NCI-H1436 (cell line): ENCODE results near the gene ASTN1.

Source experiments
- DNase-seq: peaks from one replicate; lab custom pipeline; 2025; lab: John Stamatoyannopoulos, UW

The ASTN1 gene

DNA sequence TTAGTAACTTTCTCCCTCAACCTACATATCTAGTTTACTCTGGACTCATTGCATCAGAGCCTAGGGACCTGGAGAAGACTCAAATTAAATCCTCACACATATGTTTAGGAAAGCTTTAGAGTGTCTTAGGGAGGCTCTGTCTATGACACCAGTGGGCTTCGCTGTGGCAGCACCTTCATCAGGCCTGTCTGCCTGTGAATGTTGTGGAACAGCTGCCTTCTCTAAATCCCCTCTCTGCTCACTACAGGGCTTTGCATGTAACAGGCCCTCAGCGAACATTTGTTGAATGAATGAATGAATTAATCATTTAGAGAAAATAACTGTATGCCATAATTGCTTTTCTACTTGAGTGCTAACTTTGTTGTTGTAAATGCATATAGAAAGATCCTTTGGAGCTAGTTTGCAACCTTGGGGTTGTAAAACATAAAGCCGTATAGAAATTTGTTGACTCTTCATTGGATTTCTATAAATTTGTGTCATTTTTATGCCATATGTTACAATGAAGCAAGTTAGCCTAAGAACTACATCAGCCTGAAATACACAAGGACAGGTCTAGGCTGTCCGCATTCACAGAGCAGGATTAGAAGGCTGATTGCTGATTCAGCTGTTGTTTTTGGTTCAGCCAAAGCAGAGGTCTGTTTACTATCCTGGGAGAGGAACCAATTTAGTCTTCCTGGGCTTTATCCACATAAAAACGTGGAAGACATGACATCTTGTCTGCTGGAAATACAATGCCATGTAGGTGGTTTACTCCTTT is 238.0 kb downstream of the ASTN1 start:
- DNase-seq, result no peak

DNA sequence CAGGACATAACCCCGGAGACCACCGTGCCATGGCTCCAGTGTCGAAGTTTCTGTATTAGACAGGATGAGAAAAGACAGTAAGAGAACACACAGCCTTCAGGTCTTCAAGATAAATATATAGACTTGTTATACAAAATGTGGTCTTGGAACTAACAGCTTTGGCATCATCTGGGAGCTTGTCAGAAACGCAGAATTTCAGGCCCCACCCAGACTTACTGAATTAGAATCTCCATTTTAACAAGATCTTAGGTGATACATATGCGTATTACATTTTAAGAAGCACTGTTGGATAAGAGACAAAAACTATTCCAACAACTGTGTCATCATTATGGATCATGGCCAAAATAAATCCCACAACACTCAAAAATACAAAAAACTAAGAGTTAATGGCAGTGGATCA is 239.3 kb downstream of the ASTN1 start:
- DNase-seq, result no peak

DNA sequence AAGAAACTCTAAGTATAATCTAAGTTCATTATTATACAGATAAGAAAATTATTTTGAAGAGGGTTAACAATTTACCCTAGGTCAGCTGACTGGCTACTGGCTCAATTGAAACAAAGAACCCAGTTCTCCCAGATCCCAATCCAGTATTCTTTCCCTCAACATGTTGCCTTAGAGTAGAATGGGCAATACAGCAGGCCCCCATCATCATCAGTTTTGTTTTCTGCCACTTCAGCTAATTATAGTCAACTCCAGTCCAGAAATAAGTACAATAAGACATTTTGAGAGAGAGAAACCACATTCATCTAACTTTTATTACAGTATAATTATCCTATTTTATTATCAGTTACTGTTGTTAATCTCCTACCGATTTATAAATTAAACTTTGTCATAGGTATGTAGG is 241.2 kb downstream of the ASTN1 start:
- no peak for DNase-seq

DNA sequence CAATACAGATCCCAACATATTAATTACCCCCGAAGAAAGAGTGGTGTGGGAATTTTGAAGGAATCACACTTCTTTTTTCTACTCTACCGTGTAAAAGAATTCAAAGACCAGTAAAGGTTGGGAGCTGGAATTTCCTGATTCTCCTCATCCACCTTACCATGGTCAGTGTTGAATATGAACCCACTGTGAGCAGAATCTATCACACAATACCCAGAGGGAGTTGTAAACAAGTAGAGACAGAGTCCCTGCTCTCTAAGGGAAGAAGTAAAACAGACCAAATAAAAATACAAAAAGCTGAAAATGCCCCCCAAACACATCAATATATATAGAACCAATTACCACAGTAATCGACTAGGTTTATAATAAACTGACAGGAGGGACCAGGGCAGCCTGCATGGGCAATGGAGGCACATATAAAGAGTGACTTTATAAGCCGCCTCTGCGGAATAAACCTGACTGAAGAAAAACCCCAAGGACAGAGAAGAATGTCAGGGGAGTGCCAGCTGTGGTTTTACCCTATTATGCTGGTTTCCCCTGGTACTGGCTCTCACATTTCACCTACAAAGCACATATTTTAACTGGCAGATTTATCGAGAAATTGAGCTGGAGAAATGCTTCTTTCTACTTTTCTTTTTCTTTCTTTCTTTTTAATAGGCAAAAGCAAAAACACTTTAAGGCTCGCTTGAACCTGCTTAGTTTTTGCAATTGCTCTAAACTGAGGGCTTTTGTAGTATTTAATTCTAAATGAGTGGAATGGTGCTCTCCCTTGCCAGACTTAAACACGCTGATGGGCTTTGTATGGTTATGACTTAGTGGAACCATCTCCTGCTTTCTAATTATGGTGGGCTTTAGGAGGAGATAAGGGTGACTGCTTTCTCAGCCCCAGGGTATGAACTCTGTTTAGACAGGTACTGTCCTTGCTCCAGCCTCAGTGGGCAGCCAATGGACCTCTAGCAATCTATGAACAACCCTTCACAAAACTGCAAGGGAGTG is 244.8 kb downstream of the ASTN1 start:
- DNase-seq, result no peak

DNA sequence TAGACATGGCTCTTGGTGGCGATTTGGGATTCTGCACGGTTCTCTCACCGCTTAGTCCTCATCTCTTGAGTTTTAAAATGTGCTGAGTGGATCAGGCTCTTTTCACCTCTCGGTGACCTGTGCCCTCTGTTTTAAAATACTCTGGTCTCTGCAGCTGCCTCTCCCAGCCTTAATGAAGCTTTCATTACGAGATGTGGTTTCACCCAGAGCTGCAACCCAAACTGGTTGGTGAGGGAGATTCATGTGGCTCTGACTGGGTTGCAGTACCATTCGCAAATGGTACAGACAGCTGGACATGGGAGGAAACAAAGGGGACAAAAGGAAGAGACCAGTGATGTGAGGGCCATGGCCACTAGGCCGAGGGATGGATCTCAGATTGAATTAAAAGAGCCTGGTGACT is 258.9 kb downstream of the ASTN1 start:
- no peak for DNase-seq

DNA sequence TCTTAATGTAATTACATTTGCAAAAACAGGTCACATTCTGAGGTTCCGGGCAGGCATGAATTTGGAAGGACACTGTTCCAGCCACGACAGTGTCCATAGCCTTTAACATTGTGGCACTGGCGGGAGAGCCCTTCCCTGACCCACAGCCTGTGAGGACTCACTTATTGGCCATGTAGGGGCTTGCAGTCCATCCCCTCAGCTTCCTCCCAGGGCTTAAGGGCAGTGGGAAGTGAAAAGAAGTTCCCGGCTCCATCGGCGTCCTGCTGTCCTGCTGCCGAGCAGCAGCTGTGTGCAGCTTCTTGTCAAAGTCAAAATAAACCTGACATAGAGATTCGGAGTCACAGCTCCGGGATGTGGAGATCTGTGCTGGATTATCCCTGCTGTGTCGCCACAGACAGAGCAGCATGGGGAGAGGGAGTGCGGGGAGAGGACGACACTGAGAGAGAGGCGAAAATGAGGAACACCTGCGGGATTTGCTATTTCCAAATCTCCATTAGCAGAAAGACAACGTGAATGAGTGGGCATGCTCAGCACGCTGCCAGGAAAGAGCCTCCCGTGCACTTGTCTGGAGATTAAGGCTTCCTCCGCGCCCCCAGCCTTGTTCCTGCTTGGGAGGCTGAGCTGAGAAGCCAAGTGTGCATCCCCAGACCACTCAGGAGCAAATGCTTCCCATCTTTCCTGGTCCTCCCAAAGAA is 260.3 kb downstream of the ASTN1 start:
- DNase-seq, result no peak

DNA sequence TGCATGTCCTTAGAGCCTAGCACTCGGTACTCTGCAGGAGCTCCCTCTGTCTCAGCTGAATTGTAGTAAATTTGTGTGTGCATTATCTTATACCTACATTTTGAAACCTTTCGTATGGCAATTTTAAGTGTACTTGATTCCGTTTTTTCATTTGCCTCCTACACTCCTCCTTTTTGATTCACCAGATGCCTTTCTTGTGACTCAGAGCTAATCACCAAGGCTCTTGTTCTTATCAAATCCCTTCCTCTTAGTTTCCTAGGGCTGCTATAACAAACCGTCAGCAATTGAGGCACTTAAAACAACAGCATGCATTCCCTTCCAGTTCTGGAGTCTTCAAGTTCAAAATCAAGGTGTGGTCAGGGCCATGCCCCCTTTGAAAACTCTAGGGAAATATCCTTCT is 261.0 kb downstream of the ASTN1 start:
- DNase-seq, result no peak

DNA sequence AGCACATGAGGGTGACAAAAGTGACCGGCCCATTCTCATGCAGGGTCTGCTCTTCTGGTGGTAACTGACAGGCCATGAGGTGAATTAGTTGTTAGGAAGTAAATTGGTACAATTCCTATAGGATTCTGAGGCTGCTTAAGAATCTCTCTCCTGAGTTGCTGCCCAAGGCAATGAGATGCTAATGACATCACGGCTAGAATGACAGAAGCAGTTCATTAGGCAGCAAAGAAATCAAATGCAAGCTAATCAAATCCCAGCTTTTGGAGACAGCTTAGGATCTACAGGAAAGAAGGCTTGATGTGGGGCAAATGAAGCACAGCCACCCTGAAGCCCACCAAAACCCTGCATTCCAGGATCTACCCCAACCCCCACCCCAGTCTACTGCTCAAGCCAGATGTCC is 265.2 kb downstream of the ASTN1 start:
- no peak for DNase-seq

DNA sequence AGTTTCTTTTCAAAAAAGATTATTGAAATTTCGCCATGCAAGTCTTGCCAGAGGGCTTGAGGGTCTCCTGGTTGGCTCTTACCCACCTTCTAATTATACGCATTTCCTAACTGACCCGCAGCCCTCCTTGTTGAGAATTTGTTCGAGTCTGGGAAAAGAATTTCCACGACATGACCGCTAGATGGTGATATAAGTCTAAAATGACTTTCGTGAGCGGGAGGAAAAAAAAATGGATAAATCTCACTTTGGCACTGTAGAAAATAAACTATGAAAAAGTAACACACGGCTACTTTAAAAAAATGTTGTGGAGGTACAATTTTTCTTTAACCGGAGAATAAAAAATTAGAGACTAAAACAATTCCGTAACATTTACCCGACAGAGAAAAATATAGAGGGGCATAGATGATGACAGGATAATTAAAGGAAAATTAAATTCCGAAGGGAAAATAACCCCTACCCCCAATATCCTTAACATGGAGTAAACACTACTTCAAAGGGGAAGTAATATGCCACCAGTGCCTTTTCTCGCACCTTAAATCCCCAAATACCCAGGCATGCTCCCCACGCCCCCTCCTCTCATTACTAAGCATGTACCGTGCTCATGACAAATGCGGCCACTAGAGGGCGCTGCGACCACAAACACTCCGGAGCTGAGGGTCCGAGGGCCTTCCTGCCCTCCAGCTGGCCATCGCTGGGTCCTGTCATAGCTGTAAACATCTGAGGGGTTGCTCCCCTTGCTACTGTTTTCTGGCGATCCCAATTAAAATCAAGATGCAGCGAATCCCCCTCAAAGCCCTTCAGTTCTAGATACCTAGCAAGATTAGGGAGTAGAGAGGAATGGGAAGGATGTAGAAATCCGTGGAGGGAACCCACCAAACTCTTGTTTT is 266.9 kb downstream of the ASTN1 start:
- peak; percentile 46 for DNase-seq

DNA sequence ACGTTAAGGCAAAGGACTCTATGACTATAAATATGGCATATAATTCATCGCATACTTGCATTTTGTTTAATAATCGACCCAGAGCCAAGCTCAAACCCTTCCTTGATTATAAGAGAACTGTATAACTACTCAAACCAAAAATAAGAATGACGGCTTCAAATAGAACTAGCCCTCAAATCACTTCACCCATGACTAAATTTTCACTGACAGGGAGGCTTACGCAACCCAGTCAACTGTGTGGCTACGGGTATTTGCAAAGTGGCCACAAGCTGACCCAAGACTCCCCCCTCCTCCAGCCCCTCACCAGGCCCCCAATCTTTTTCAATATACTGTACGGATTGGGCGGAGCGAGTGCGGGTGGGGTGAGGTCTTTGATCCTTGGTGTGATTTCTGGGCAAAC is 268.3 kb downstream of the ASTN1 start:
- DNase-seq, result no peak

DNA sequence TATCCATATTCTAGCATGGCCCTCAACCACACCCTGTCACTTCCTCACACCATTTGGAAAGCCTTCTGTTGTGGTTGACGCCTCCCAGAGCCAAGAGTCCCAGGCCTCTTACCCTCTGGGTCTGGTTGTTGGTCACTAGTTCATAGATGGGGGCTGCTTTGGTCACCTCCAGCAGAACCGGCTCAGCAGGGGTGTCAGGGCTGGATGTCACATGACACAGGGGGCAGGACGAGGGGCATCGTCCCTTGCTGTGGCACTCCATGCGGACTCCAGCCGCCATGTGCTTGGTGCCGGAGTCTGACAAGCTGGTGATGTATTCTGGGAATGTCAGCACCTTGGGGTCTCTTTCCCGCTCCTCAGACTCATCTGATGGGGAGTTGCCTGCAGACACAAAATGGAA is 270.1 kb downstream of the ASTN1 start:
- no peak for DNase-seq

DNA sequence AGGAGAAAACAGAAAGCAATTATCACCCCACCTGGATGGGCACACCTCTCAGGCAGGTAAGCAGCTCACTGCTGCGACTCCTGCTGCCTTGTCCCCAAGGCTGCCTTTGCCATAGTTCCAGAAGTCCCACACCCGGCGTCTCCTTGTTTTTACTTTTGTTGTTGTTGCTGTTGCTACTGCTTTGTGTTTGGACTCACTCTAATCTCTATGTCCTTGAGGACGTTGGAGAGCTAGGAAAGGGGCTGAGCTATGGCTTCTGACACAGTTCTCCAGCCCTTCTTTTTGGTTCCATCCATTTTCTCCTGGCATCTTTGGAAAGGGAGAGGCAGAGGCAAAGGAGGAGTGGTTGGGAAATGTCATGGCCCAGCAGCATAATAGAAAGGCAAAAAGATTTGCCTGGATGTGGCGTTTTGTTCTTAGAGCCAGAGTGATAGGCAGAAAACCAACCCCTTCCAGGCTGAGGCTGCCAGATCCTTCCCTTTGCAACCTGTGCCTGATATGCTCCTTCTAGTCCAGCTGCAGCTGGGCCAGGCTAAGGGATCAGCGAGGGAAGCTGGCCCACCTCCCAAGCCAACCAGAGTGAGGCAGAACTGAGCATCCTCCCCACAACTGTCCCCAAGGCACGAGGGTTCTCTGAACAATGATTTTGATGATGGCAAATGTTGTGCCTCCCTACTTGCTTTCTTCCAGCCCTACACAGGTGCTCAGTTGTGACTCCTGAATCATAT is 270.7 kb downstream of the ASTN1 start:
- no peak for DNase-seq

DNA sequence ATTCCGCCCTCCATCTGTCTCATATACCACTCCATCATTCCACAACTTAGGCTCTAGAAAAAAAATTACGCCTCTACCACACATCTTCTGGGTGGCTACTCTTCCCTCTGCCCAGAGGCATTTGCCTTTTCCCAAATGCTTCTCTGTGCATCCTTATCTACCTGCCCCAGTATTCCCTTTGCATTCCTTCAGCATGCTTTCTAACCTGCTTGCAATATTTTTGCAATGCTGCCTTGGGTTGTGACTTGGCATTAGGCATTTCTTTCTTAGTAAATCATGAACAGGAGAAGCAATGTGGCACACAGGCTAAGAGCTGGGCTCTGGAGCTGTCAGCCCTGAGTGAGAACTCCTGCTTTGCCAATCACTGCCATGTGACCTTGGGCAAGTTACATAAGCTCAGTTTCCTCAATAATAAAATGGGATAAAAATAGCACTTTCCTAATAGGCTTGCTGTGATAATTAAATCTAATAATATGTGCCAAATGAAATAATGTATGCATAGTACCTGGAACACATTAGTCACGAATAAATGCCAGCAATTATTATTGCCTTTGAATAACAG is 276.0 kb downstream of the ASTN1 start:
- no peak for DNase-seq

DNA sequence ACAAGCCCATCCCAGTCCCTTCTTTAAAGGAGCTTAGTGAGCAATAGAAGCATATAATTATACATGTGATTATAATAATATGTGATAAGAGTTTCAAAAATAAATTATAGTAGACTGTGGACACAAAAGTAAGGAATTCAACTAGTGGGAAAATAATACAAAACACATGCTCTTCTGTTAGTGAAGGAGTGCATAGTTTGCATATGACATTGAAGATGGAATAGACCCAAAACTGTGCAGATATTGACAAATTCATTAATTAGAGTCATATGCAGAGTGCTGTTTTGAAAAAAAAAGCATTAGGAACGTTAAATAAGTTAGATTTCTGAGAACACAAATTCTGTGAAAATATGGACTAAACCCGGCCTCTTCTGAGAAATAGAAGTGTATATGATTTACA is 278.8 kb downstream of the ASTN1 start:
- DNase-seq, result no peak

DNA sequence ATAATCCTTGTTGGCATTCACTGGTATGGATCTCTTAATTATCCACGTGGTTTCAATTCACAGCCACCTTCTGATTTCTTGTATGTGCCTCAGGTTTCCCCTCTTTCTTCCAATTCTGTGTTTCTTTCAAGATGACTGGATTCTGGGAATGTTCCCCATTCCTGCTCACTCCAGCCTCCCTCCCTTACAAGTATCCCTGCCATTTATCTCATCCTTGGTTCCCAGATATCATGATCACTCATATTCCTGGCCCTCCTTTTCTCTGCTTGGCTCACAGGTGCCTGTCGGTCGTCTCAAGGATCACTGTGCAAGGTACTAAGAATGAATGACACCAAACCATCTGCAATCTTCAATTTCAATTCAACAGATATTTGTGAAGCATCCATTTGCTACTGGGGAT is 279.2 kb downstream of the ASTN1 start:
- no peak for DNase-seq

DNA sequence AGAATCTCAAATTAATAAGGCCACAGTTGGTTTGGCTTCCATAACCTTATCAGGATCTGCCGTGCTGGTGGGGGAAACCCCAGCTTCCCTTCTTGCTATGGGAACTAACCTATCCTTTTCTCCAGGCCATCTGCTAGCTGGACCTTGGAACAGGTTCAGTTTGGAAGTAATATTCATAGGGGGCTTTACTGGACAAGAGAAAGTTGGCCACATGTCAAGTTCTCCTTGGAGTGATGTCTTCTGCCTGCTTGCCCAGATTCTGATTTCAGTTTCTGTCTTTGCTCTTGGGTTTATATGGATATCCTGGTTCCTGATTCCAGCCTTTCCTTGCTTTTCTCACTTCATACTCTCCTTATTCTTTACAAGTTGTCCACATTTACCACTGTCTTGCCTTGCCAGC is 279.6 kb downstream of the ASTN1 start:
- DNase-seq, result no peak

DNA sequence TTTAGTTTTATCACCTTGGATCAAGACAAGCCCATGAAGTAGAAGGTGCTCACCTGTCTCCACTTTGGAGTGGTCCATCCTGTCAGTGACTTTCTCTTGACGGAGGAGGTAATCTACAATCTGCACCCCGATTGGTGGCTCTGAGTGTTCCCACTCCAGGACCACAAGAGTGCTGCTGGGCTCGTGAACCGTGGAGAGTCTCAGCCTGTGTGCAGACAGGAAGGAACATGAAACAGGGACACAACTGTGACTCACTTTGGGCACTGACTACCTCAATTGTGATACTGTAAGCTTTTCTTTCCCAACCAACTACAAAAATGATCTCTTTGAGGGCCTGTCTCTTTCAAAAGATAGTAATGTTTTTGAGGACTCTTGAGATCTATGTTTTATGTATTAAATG is 280.2 kb downstream of the ASTN1 start:
- no peak for DNase-seq

DNA sequence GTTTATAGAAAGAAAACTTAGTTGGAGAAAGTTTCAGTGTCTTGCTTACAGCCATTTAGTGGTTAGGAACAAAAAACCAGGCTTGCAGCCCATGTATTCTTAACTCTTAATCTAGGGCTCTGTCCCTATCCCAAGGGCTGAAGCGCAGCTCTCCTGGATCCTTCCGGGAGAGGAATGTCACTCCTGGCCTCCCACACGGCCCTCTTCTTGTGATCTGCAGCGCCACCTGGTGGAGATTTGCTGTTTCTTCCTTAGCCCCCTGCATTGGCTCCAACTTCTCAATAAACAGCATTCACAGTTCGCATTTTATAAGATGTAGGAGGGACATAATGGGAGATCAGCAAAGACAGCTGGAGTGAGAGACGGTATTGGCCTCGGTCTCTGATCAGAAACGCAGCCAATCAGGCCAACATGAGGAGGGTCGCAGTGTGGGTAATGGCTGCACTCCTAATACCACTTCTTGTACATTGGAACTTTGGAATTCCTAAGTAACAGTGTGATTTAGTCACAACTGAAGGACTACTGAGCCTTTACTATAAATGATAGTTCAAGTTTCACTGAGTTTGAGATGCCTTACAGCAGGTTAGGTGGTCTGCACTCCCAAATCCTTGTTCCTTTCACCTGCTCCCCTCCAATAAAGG is 283.4 kb downstream of the ASTN1 start:
- DNase-seq, result peak; percentile 21

DNA sequence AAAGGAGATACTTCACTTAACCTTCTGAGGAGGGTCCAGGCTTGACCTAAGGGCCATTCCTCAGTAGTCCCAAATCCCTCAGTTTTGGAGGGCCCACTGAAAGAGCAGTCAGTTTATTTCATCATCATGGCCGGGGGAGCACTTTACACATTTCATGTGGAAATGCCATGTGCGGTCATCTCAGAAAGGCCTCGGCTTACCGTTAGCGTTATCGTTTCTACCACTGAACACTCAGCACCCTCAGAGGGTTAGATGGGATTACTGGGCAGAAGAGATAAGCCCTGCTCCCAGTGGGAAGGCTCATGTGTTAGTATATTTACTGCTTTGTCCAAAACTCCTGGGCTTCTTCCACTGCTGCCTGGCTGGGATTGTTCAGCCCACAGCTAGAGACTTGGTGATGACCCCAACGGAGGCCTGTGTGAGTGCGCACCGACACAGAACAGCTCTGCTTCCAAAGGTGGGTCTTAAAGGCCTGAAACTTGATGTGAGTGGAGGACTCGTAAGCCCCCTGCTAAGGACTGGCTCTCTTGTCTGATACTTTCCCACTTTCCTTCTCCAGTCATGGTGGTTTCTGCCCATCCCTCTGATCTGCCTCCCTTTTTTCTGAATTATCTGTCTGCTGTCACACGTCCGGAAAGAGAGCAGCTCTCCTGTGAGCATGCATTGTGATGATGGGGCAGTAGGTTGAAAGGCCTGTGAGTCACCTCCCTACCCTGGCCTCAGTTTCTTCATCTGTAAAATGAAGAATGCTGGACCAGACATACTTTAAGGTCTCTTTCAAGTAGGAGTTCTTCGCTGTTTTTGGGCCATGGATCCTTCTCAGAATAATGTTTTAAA is 284.5 kb downstream of the ASTN1 start:
- DNase-seq, result no peak
